BJ (cell line): Measurements from ENCODE around the gene SPTBN5. TPM values are rescaled to one million over a fixed set of nuclear protein-coding genes. Genes with fewer than 3 reads are reported as not detected.

Source experiments
- CTCF ChIA-PET: fragments of 350-600 bp; formaldehyde crosslinking; extraction: SDS; loops from one replicate; lab custom pipeline; 2021; ENCODE audit warnings: antibody characterized with exemption, inconsistent platforms; lab: Yijun Ruan, JAX
- POLR2A ChIA-PET: fragments of 300-600 bp; sonication (Branson Sonifier 250); formaldehyde crosslinking; extraction: SDS; loops from one replicate; lab custom pipeline; 2021; ENCODE audit warnings: antibody characterized with exemption; lab: Charles Lee
- DNase-seq: peaks from one replicate; pipeline ENCODE4 v3.0.0-alpha.2; 2011; ENCODE audit warnings: low read depth
- H3K27me3 ChIP-seq: 2 replicates; pipeline ENCODE4 v1.6.0; 2011; ENCODE audit warnings: low read length; ENCODE audit not compliant: control insufficient read depth, insufficient read depth
- H3K36me3 ChIP-seq: 2 replicates; pipeline ENCODE4 v1.5.1; 2011; ENCODE audit warnings: low read length; ENCODE audit not compliant: control insufficient read depth, insufficient read depth
- H3K4me3 ChIP-seq: 2 replicates; pipeline ENCODE4 v1.5.1; 2011; ENCODE audit warnings: low read depth, mild to moderate bottlenecking, control low read depth, low read length
- CTCF ChIP-seq: IDR thresholded peaks from 2 replicates; pipeline ENCODE4 v1.5.1; 2011; ENCODE audit warnings: low read depth, mild to moderate bottlenecking, control low read depth, inconsistent platforms, low read length, moderate library complexity; ENCODE audit not compliant: insufficient read depth
- polyA plus RNA-seq: library from polyadenylated mRNA; depleted of rRNA; stranded (reverse); fragments of >200 nt; gene quantifications from 2 replicates; pipeline ENCODE4 v1.2.3, GENCODE V29; 2011; rRNA removed
- small RNA-seq: library from RNA; depleted of rRNA; stranded (forward); fragments of <200 nt; gene quantifications from one replicate; pipeline ENCODE3, GENCODE V24; 2012; ENCODE audit warnings: low replicate concordance, low read depth; ENCODE audit not compliant: insufficient read length

The SPTBN5 gene
- polyA plus RNA-seq, 1 experiment: 0.04 TPM

- Histone ChIP-seq H3K27me3 (no peaks in the 10 kb centered on the region), H3K4me3 (no peak overlapping the region), H3K36me3 (0 out of 2 replicates have a peak, but pooled peaks cover 2% of the 10 kb centered on the region)
- ChIA-PET POLR2A (no interaction called here), CTCF (interaction anchor here (1.3 to 12.9 kb wide), 3 partner anchors 10 to 26 kb away, joined by 5 to 330 read pairs (median 20); partner anchors contain the start of gene MAPKBP1)
- no peak for TF ChIP-seq CTCF
- no peak for DNase-seq
Observed at GRCh38 chr15:41801850-41802455, 91.9 kb downstream of the SPTBN5 start.

GRCh38 chr15:41801185-41801584 lies 92.7 kb downstream of the SPTBN5 start:
- Histone ChIP-seq H3K36me3 (0 out of 2 replicates have a peak, but pooled peaks cover 2% of the 10 kb centered on the region), H3K4me3 (no peak overlapping the region), H3K27me3 (no peaks in the 10 kb centered on the region)
- TF ChIP-seq CTCF: no peak
- ChIA-PET POLR2A (no interaction called here), CTCF (interaction anchor here (0.9 to 4.0 kb wide), 4 partner anchors 10 to 198 kb away, joined by 4 to 20 read pairs (median 8); partner anchors contain the start of gene MAPKBP1)
- DNase-seq: no peak

GRCh38 chr15:41799488-41799805 lies 94.4 kb downstream of the SPTBN5 start:
- DNase-seq: no peak
- Histone ChIP-seq H3K4me3 (no peak overlapping the region), H3K36me3 (0 out of 2 replicates have a peak, but pooled peaks cover 2% of the 10 kb centered on the region), H3K27me3 (no peaks in the 10 kb centered on the region)
- ChIA-PET CTCF (interaction anchor here (0.8 to 2.4 kb wide), 2 partner anchors 11 to 26 kb away, joined by 4 to 12 read pairs; partner anchors contain the start of gene MAPKBP1), POLR2A (no interaction called here)
- TF ChIP-seq CTCF: no peak

- H3K36me3 ChIP-seq: 0 out of 2 replicates have a peak, but pooled peaks cover 2% of the 10 kb centered on the region
- ChIA-PET CTCF (interaction anchor here (0.7 to 8.4 kb wide), 4 partner anchors 12 to 1083 kb away, joined by 3 to 97 read pairs (median 8); partner anchors contain the start of gene MAPKBP1), POLR2A (no interaction called here)
- DNase-seq: no peak
- no peak overlapping the region for H3K4me3 ChIP-seq
- TF ChIP-seq CTCF: no peak
- H3K27me3 ChIP-seq: no peaks in the 10 kb centered on the region
Observed at GRCh38 chr15:41798607-41799487, 95.0 kb downstream of the SPTBN5 start.

Small RNAs within 50 kb of the gene (small RNA-seq; reads per million reads assigned to genes)
- not detected for gene JMJD7-PLA2G4B
- not detected for gene MIR4310
- gene RNA5SP393: not detected

Other genes starting within 250 kb of the SPTBN5 start
- 4.7 and 8.0 TPM in 2 replicates for gene MGA, start 233.6 kb downstream of the SPTBN5 start, polyA plus RNA-seq
- 4.8 and 8.3 TPM in 2 replicates for gene MAPKBP1, start 119.6 kb downstream of the SPTBN5 start, polyA plus RNA-seq
- 2.8 and 3.4 TPM in 2 replicates for gene JMJD7, start 66.0 kb downstream of the SPTBN5 start, polyA plus RNA-seq
- 2.1 and 2.4 TPM in 2 replicates for gene PLA2G4B, start 55.2 kb downstream of the SPTBN5 start, polyA plus RNA-seq
- gene EHD4, start 78.5 kb upstream of the SPTBN5 start, polyA plus RNA-seq: 14.9 and 17.0 TPM in 2 replicates
- gene PLA2G4E, start 127.0 kb upstream of the SPTBN5 start, polyA plus RNA-seq: not detected in 2 replicates
- gene PLA2G4D, start 200.5 kb upstream of the SPTBN5 start, polyA plus RNA-seq: not detected in 2 replicates